HG02943 (cell line): ENCODE results near the gene OR10V1.

ENCODE experiments used
- ATAC-seq: cut with Tn5 transposase; IDR thresholded peaks from one replicate; pipeline ENCODE4 v1.9.1; 2021; ENCODE audit warnings: mild to moderate bottlenecking, low read depth, moderate library complexity; ENCODE audit not compliant: unreplicated experiment

Gene OR10V1, protein sequence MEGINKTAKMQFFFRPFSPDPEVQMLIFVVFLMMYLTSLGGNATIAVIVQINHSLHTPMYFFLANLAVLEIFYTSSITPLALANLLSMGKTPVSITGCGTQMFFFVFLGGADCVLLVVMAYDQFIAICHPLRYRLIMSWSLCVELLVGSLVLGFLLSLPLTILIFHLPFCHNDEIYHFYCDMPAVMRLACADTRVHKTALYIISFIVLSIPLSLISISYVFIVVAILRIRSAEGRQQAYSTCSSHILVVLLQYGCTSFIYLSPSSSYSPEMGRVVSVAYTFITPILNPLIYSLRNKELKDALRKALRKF

DNA sequence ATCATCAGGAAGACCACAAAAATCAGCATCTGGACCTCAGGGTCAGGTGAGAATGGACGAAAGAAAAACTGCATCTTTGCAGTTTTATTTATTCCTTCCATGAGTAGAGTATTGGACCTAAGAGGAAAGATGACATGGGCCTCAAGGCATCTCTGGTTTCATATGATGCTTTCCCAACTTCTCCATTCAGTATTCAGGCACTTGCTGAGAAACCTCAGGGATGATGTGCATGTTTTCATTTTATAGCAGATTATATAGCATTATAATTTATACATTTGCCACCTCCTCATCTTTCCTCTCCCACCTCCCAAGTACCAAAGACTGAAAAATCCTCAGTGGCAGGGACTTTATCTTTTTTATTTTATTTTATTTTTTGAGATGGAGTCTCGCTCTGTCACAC lies at the start of gene OR10V1:
OR10V1 (minus strand) TSS at position 101 of the 400 bp plus-strand sequence; CDS start at position 101, 0 bp downstream.
- no peak for ATAC-seq

DNA sequence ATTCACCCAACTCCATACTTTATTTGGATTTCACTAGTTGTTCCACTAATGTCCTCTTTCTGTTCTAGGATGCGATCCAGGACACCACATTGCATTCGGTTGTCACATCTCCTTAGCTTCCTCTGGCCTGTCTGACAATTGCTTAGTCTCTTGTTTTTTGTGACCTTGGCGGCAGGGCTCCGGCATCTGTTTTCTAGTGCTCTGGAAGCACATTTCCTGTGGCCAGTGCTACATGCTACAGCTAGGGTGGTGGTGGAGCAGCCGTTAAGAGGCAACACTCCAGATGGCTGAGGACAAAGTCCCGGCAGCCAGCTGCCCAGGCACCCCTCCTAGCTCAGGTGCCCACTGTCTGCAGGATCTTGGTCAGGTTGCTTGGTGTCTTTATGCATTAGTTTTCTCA lies 48.3 kb upstream of the OR10V1 start:
- ATAC-seq, result no peak

DNA sequence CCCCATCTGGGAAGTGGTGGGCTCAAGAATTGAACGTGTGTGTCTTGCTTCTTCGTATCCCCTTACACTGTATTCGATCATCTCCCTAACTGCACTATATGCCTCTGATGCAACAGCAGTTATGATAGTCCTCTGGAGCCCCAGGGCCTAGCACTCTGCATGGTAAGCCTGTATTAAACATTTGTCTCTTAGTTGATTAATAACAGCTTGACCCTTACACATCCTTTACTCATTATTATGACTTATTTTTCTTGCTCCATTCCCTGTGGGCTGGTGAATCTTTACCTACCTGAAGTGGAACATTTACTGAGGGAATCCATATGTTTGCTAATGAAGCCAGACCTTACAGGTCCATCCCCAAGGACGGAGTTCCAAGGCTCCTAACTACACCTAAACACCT lies 47.1 kb upstream of the OR10V1 start:
- ATAC-seq, result no peak

DNA sequence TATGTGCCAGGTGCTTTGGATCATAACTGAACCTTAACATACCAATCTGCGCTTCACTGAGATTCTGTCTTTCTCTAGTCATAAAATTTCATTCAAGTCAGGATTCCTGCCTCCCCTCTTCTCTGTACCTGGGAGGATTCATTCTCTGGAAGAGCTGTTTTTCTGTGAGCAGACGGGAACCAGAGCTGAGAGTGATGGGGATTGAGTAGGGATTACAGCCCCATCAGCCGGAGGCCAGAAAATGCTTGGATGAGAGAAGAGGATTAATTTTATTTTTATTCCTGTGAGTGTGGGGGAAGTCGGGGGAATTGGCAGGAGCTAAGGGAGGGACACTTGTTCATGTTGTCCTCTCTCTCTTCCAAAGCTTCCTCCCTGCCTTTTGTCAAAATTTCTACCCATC lies 46.3 kb upstream of the OR10V1 start:
- no peak for ATAC-seq

DNA sequence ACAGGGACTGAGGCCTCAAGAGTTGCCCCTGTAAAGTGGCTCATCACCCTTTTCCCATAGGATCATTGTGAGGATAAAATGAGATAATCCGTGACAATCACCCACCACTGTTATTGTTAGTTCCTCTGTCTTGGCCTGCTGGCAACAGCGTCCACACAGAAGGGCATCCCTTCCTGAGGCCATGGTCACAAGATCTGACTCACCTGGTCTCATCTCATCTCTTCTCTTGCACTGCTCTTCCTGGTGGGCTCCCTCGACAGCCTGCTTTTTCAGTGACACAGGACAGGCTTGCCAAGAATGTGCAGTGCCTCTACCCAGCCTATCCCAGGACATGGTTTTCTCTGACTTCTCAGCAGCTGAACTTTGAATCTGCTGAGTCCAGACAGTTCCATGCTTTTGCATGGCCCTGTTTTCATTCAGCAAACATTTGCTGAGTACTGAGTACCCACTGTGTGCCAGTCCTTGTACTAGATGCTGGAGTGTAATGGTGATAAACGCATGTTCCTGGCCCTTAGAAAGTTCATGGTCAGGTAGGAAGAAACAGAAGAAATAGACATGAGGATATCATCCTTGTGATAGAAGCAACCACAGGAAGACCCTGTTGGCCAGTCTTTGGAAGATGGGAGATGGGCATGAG lies 44.9 kb upstream of the OR10V1 start:
- ATAC-seq, result no peak

DNA sequence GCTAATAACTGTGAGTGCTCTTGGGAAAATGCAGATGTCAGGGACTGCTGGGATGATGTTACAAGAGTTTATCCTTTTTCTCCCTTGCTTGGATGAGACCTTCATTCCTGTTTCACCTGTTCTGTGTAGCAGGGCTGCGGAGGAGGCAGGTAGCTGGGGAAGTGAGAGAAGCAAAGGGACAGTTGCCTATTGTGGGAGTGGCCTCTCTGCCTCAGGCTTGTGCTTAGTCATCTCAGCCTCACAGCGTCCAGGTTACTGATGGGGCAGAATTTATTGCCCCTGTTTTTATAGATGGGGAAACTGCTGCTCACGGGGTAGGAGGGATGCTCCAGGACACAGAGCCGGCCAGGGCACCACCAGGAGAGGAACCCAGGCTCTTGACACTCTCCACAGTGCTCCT lies 43.2 kb upstream of the OR10V1 start:
- no peak for ATAC-seq

DNA sequence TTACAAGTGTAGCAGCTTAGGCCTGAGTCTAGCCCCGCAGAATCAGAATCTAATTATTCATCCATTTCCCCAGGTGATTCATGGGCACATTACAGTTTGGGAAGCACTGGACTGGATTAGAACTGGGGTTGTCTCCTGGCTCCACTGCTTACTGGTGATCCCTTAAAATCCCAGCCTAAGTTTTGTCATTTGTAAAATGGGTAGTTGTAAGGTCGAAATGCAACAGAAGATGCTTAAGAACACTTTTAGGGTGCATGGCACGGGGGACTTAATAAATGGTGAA lies 42.9 kb upstream of the OR10V1 start:
- no peak for ATAC-seq

DNA sequence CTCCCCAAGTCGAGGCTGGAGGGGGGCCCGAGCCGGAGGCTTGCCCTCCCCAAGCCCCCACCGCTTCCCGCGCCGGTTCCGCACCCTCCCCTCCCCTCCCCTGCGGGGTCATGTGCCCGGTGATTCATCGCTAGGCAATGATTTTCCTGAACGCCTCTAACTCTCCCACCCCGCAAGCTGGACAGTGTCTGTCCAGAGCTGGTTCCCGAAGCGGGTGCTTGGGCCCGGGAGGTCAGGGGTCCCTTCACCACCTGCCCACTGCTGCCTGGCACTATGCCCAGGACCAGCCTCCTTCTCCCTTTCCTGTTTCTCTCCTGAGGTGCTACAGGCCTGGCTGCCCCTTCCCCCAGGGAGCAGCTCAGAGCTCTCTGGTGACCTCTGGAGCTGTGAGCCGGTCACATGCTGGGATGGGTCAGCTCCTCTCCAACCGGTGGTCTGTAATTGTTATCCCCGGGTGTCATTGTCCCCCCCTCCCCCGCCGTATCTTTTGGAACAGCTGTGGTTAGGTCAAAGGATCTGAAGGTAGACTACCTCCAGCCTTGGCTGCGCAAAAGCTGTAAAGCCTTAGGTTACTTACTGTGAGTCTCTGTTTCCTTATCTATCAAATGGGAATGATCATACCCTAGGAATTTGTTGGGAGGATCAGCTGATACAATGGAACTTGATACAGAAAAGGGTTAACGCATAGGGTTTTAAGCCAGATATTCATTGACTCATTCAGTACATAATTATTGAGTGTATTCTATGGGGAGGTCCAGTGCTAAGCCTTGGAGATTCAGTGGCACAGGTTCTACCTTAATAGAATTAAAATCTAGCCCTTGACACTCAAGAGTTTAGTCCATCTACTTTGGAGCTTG lies 42.3 kb upstream of the OR10V1 start:
- ATAC-seq, result no peak

DNA sequence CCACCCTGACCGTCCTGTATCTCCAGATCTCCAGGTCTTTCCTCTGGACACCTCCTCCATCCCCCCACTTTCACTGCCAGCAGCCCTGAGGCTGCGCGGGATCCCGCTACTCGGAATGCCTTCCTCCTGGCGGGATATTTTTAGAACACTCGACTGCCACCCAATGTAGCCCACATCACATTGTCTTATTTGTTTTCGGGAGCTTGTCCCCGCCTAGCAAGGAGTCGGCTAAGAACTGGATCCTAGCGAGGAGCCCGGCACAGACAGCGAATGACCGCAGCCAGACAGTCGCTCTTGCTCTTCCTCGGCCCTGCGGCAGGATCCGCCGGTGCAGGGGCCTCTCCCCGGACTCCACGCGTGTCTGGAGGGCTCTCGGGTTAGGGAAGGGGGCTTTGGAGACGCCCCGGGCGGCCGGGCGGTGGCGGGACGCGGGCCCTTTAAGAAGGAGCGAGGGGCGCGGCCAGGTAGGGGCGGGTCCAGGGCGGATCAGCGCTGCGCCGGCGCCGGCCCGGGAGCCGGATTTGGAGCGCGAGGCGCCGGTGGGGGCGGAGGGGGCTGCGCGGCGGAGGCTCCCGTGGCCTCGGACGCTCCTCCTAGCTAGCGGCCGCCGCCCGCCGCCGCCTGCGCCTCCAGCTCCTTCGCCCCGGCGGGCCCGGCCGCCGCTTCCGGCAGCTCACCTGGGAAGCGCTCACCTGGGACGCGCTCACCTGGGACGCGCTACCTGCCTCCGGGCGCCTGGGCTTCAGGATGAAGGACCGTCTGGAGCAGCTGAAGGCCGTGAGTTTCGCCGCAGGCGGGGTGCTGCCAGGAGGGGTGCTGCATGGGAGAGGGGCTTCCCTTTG lies 41.4 kb upstream of the OR10V1 start, which contains the start of gene STX3:
STX3 (plus strand) TSS at position 518 of the 842 bp plus-strand sequence; CDS start at position 748, 230 bp downstream.
- ATAC-seq, result peak; percentile 57

DNA sequence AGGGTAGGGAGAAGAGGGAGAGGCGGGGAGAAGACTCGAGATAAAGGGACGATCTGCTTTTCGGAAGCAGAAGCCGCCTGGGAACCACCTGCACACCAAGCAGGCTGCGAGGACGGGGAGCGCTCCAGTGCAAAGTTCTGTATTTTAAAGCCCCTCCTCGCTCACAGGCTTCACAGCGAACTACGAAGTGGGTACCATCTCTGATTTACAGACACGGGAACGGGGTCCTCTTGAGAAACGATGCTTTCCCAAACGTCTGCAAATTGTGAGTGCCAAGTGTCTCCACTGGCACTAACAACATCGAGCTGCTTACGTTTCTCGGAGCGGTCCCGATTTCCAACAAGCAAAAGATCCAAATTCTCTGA lies 40.8 kb upstream of the OR10V1 start:
- no peak for ATAC-seq

DNA sequence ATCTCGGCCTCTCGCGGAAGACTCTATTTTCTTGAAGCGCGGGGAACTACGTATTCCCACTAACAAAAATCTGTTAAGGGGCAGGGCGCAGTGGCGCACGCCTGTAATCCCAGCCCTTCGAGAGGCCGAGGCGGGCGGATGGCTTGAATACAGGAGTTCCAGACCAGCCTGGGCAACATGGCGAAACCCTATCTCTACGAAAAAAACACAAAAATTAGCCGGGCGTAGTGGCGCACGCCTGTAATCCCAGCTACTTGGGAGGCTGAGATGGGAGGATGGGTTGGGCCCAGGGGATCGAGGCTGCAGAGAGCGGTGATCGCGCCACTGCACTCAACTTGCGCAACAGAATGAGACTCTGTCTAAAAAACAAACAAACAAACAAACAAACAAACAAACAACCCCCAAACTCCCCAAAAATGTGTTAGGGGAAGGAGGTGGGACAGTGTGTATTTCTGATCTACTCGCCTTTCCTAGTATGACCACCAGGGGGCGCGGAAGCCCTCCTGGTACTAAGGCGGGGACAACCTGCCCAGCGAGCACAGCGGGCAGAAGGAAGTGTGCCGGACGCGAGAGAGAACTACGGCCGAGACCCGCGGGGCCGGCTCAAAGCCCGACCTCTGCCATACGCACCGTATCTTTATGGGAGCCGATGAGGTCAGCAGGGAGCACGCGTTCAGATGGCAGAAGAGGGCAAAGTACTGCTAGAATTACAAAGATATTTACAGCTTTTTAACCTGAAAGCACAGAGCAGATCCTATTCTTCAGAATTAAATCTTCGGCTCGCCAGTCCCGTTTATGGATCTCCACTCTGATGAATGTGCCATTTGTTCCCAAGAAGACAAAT lies 40.2 kb upstream of the OR10V1 start:
- peak; percentile 75 for ATAC-seq

DNA sequence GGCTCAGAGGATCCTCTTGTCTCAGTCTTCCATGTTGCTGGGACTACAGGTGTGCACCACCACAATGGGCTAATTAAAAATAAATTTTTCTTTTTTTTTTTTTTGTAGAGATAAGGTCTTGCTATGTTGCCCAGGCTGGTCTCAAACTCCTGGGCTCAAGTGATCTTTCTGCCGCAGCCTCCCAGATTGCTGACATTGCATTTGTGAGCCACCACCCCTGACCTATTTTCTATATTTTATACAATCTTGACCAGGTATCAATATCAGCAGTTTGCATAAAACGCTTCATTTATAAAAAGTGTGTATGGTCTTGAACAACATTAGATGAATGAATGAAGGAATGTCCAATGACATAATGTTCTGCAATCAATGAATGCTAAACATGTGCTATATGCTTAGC lies 32.5 kb upstream of the OR10V1 start:
- no peak for ATAC-seq

DNA sequence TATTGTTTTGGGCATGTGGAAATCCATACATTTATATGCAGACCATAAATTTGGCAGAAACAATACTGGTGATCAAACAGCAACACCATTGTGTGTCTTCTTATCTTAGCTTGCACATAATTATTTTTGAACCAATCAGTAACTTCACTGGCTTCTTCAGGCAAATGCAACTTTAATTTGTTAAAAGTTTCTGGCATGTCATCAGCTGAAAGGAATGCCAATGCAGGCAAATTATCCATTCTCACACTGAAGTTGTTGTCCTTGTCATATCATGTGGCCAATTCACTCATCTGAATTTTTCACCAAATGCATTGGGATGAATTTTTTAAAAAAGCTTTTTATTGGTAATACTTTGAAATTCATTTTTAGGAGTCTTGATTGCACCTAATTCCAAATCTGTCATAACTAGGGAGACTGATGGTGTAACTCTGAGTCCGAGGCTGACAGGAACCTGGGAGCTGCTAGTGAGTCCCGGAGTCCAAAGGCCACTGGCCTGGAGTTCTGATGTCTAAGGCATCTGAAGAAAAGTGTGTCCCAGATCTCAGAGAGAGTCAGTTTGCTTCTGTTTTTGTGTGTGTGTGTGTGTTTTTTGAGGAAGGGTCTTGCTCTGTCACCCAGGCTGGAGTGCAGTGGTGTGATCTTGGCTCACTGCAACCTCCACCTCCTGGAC lies 17.4 kb upstream of the OR10V1 start:
- ATAC-seq, result no peak

DNA sequence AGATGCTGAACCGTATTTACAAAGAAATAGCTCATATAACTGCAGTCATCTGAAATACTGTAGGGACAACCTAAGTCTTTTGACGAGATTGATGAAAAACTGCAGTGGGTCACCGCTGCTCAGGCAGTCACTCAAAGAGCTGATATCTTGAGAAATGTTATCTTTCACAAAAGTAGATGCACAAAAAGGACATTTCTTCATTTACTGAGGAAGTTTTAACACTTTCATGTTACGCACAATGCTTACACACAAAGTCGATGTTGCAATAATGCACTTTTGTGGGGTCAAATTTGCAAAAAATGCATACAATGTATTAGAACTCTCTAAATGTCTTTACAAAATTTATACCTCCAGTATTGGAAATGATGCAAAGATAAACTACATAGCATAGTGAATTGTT lies 16.2 kb upstream of the OR10V1 start:
- no peak for ATAC-seq

DNA sequence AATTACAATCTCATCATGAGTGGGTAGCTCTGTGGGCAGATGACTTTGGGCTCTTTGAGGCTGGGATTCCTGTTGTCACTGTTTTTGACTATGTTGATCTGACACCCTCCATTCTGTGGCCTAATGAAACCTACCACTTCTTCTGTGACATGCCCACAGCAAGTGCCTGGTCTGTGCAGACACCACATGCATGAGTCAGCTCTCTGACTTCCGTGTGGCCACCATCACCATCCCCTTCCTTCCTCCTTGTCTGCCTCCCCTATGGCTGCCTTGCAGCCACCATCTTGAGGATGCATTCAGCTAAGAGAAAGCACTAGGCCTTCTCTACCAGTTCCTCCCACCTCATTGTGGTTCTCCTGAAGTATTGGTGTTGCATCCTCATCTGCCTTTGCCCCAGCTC lies 15.3 kb upstream of the OR10V1 start:
- ATAC-seq, result no peak

DNA sequence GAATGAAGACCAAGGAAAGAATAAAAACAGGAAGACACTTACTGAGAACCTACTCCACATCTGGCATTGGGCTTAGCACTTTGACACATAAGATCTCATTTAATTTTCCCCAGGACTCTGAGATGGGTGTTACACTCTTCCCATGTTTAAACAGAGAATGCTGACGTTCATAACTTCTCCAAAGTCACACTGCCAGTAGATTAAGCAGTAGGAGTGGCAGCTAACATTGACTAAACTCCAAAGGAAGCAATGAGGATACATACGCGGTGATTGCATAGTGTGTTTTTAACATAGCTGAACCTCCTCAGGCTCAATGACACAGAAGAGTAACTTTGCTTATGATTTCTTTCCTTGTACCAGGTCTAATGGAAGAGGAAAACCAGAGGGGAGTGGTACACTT lies 14.5 kb upstream of the OR10V1 start:
- ATAC-seq, result no peak

DNA sequence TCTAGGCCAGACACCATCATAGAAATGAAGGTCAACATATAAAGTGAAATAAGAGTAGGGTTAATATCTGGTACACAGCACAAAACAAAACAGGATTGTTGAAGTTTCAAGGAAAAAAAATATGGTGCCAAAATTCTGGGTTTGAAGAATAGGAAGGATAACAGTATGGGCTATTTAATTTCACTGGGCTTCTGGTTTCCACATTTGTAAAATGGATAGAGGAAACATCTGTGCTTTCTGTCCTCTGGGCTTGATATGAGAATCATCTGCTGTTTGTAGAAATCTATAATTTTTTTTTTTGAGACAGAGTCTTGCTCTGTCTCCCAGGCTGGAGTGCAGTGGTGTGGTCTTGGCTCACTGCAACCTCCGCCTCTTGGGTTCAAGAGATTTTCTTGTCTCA lies 13.8 kb upstream of the OR10V1 start:
- ATAC-seq, result no peak

DNA sequence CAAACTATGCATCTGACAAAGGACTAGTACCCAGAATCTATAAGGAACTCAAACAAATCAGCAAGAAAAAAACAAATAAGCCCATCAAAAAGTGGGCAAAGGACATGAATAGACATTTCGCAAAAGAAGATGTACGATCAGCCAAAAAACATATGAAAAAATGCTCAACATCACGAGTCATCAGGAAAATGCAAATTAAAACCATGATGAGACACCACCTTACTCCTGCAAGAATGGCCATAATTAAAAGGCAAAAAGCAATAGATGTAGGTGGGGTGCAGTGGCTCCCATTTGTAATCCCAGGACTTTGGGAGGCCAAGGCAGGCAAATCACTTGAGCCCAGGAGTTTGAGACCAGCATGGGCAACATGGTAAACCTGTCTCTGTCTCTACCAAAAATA lies 10.4 kb upstream of the OR10V1 start:
- no peak for ATAC-seq

DNA sequence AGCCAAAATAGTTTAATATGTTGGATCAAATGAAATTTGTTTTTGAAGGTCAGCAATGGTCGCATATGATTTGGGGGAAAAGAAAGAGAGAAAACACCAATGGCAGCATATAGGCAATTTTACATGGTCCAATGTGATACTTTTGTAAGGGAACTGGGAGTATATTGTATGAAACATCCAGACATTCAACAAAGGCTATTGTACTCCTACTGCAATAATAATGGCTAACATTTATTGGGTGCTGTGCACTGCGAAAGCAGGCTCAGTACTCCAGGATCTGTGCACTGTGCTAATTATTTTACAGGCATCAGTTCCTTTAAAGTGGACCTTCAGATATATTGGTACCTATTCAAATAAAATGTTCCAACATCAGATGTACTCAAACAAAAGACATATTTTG lies 5.9 kb upstream of the OR10V1 start:
- ATAC-seq, result no peak
